Activated effector memory CD4-positive, alpha-beta T cell treated with Interleukin-2 at 50 U/mL for 16 hours (primary cell): ENCODE data around the gene SLC36A3.

Experiments
- DNase-seq: peaks from one replicate; pipeline ENCODE4 v3.0.0-alpha.2; 2020

The SLC36A3 gene

DNA sequence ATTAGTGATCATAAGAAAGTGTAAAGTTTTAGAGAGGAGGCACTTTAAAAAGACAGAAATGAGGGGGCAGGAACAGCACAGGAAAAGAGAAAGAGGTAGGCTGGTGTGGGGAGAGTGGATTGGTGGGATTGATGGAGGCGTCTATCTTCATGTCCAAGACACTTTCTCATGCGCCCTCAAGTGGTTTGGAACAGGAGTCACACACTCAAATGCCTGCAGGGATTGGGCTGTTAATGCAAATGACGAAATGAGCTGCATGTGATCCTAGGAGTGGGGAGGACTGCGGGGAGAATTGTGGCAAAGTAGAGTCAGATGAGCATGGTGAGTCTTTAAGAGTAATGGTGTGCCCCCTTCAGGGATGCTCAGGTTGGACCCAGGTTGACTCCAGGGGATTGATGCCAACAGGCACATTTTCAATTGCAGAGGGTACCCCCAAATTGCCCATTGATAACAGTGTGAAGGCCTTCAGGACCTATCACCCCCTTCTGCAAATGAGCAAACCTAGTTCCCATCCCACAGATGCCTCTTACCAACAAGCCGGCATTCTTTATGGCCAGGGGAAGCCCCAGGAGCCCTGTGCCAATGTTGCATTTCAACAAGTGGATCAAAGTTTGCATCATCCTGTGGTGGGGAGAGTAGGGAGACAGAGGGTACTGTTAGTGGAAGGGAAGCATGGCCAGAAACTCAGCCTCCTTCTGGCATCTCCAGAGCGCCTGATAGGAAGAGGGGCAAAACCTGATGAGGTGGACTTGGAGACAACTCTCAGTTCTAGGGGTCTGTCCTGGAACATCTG lies 5.3 kb downstream of the SLC36A3 start:
- DNase-seq: no peak

- no peak for DNase-seq
These were observed 6.6 kb downstream of the SLC36A3 start for GRCh38 chr5:151296974-151297373.

GRCh38 chr5:151296478-151296830 lies 7.1 kb downstream of the SLC36A3 start:
- no peak for DNase-seq

DNA sequence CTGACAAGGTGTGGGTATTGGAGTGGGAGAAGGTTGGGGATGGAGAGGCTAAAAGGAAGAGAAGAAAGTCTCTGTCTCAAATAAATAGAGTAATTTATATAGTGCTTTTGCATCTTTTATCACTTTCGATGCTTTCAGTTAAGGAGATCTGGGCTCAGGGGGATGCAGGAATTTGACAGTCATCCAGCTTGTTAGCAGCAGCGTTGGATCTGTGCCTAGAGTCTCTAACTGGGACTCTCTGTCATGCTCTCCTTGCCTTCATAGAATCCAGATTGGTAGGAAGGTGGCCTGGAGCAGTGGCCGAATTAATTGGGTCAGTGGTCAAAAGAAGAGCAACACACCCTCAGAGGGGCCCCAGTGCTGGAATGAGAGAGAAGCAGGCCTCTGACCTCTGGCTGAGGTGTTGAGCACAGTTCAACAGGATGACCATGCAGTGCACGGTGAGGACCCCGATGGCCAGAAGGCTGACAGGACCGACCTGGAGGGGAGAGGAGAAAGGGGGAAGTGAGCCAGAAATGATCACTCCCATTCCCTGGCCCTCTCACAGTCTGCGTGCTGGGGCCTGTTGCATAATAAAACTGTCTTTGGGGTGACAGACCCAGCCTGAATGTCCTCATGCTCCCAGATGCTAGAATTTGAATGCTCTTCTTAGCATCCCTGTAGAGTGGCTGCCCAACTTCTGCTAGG lies 7.6 kb downstream of the SLC36A3 start:
- no peak for DNase-seq

DNA sequence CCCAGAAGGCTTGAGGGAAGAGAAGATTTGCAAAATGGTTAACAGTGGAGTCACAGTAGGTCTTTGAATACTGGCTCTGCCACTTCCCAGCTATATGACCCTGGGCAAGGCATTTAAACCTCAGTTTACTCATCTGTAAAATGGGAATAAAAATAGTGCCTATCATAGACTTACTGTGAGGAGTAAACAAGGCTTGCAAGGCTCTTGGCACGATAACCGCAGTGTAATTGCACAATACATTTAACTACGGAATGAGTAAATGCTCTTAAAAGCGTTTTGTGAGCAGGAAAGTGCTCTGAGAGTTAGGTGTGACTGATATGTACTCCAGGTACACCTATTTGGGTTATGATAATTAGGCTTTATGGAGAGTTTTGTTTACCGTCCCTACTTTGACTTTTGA lies 8.4 kb downstream of the SLC36A3 start:
- no peak for DNase-seq

DNA sequence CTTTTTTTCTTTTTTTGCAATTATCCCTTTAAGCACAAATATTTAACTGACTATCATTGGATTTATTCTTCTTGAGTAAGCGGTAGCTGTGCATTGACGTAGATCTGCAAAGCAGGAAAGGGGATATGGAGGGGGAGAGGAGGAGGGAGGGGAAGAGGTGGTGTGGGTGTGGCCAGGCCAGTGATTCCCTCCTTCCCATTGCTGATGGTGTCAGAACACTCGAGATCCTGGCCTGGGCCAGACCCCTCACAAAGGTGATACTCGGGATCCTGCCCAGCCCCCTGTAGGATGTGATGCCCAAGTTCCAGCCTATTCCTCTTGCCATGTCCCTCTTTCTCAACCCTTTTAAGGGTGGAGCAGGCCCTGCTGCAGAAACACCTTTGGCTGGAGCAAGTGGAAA lies 9.9 kb downstream of the SLC36A3 start:
- no peak for DNase-seq

GRCh38 chr5:151288180-151288579 lies 15.4 kb downstream of the SLC36A3 start:
- DNase-seq: no peak

DNA sequence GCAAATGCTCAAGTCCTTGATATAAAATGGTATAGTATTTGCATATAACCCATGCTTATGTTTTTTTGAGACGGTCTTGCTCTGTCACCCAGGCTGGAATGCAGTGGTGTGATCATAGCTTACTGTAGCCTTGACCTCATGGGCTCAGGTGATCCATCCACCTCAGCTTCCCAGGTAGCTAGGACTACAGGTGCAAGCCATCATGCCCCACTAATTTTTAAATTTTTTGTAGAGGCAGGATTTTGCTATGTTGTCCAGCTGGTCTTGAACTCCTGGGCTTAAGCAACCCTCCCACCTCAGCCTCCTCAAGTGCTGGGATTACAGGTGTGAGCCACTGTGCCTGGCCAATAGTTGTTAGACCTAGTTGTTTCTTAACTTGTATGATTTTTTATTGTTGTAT lies 17.3 kb downstream of the SLC36A3 start:
- no peak for DNase-seq

- DNase-seq: no peak
These were observed 17.9 kb downstream of the SLC36A3 start for GRCh38 chr5:151285683-151286082.

DNA sequence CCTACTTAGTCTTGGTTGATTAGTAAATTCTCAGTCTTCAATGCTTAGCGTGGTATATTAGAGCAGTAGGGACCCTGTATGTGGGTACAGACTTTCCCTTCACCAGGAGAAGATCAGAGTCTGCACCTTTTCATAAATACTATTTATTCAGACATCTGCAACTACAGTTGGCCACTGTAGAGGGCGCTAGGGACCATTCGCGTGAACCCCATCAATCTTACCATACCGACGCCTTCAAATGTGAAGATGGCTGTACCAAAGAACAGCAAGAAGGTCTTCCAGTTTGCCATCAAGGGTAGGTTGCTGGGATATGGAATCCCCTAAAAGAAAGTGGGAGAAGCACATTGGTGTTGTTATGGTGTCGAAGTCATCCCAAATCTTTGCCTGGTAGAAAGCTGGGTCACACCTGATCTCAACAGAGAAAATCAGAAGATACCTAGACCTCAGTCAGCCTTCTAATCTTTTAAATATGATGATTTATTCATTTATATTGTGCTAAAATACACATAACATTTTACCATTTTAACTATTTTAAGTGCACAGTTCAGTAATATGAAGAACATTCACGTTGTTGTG lies 19.1 kb downstream of the SLC36A3 start:
- DNase-seq: no peak

- no peak for DNase-seq
These were observed 20.3 kb downstream of the SLC36A3 start for GRCh38 chr5:151283120-151283825.

- no peak for DNase-seq
These were observed 22.4 kb downstream of the SLC36A3 start for GRCh38 chr5:151281001-151281639.

GRCh38 chr5:151280443-151280842 lies 23.1 kb downstream of the SLC36A3 start:
- DNase-seq: no peak

GRCh38 chr5:151278845-151279244 lies 24.7 kb downstream of the SLC36A3 start:
- no peak for DNase-seq

DNA sequence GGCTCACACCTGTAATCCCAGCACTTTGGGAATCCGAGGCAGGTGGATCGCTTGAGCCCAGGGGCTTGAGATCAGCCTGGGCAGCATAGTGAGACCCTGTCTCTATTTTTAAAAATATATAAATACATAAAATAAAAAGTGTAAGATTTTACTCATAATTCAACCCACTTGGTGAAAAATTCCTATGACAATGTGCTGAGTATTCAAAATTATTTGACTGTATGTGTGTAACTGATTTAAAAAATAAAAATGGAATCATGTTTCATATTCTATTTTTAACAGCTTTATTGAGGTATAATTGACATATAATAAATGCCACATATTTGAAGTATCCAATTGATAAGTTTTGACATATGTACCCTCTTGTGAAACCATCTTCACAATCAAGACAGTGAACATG lies 27.8 kb downstream of the SLC36A3 start:
- DNase-seq: no peak

GRCh38 chr5:151274666-151275065 lies 28.9 kb downstream of the SLC36A3 start:
- DNase-seq: no peak

DNA sequence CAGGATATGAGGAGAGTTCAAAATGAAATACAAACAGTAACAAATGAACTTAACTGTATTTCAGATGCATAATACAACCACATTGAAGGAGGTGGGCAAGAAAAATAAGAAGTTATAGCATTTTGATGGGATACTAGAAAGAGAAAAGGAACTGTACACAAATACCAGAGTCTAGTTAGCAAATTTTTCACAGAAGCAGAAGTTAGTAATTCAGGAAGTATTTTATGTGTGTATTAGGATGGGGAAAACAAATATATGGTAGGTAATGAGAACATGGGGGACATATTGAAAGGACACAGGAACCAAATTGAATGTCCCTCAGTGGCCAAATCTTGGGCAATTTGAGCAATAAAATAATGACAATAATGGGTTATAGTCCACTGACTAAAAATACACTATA lies 32.2 kb downstream of the SLC36A3 start:
- no peak for DNase-seq

DNA sequence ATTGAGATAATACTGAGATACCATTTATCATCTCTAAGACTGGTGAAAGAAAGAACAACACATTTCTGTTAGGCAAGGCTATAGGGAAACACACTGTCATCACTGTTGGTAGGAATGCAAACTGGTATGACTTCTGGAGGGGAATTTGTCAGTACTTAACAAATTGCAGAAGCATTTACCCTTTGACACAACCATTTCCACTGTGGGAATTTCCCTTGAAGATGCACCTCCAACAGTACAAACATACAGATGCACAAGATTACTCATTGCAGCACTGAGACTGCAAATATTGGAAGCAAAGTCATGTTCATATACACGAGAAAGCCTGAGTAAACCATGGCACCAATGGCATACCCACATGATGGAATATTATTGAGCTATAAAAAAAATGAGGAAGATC lies 33.0 kb downstream of the SLC36A3 start:
- no peak for DNase-seq

GRCh38 chr5:151267491-151268260 lies 35.9 kb downstream of the SLC36A3 start:
- no peak for DNase-seq

DNA sequence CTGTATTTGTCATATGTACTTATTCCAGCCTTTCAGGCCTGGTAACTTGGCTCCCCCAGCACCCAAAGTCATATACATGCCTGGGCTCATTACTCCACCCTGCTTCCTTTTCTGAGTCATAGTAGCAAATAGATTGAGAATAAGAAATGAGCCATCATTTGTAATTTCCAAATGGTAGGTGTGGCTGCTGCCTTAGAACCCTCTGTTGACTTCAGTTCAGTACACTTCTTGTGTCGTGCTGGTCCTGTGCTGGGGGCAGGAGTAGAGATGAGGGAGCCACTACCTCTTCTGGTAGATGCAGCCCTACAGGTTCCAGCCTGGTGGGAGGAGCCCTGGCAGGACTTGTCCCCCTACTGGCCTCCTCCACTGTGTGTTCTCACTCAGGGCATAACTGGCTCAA lies 39.5 kb downstream of the SLC36A3 start:
- DNase-seq: no peak

DNA sequence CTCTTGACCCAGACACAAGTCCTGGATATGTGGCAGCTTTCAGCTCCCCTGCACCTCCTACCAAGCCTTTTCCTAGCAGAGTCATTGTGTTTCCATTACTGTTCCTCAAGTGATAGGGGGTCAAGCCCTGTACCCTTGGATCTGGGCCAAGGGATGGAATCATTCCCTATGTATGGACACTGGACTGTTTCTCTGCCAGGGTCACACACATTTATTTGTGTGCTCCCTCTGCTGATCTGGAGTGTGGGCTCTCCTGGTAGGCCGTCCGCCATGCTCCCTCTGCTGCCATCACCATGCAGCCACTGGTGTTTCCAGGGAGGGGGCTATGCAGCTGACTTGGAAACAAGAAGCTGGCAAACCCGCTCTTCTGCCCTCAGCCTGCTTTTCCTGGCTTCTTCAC lies 41.0 kb downstream of the SLC36A3 start:
- no peak for DNase-seq

- DNase-seq: no peak
These were observed 43.6 kb downstream of the SLC36A3 start for GRCh38 chr5:151259931-151260330.
